M059J (cell line): ENCODE results near the gene PIBF1. TPM values are rescaled to one million over a fixed set of nuclear protein-coding genes. Genes with fewer than 3 reads are reported as not detected.
"Not testable (repeated sequence)": the region's sequence is repeated elsewhere in the genome, so short reads cannot be mapped to it uniquely, and the experiment has no call there.

ENCODE experiments used
- DNase-seq: peaks from one replicate; pipeline ENCODE4 v3.0.0-alpha.2; 2012; ENCODE audit warnings: low read depth
- total RNA-seq: library from RNA; depleted of rRNA; stranded (reverse); fragments of >200 nt; shearing (Covaris generic); gene quantifications from 2 replicates; pipeline ENCODE4 v1.2.3, GENCODE V29; 2014; rRNA removed

PIBF1 gene
- total RNA-seq: 8.9 and 11.6 TPM in 2 replicates

- DNase-seq: peak; percentile 98
These were observed at the start of gene PIBF1, which contains the start of gene DIS3 for GRCh38 chr13:72781451-72782439. Gene PIBF1 (plus strand): TSS chr13:72782133. CDS start chr13:72783470, 1,337 bp downstream. Gene DIS3 (minus strand): TSS chr13:72781900. CDS start chr13:72781832, 68 bp downstream.

GRCh38 chr13:72737033-72737432 lies 44.9 kb upstream of the PIBF1 start:
- no peak for DNase-seq

- no peak for DNase-seq
These were observed 41.9 kb upstream of the PIBF1 start for GRCh38 chr13:72740015-72740414.

- no peak for DNase-seq
These were observed 36.7 kb upstream of the PIBF1 start for GRCh38 chr13:72745260-72745659.

- no peak for DNase-seq
These were observed 30.7 kb upstream of the PIBF1 start for GRCh38 chr13:72751220-72751619.

- no peak for DNase-seq
These were observed 27.8 kb upstream of the PIBF1 start for GRCh38 chr13:72754111-72754510.

- peak; percentile 13 for DNase-seq
These were observed 24.0 kb upstream of the PIBF1 start for GRCh38 chr13:72757792-72758535.

- DNase-seq: no peak
These were observed 21.7 kb upstream of the PIBF1 start for GRCh38 chr13:72760189-72760588.

GRCh38 chr13:72763411-72763810 lies 18.5 kb upstream of the PIBF1 start:
- DNase-seq: no peak

- no peak for DNase-seq
These were observed 7.9 kb upstream of the PIBF1 start for GRCh38 chr13:72774019-72774418.

- peak; percentile 15 for DNase-seq
These were observed 784 bp downstream of the PIBF1 start for GRCh38 chr13:72782717-72783116.

- DNase-seq: not testable (repeated sequence)
These were observed 2.7 kb downstream of the PIBF1 start for GRCh38 chr13:72784679-72785078.

GRCh38 chr13:72788831-72789230 lies 6.9 kb downstream of the PIBF1 start:
- no peak for DNase-seq

GRCh38 chr13:72792640-72793039 lies 10.7 kb downstream of the PIBF1 start:
- DNase-seq: no peak

- DNase-seq: no peak
These were observed 16.9 kb downstream of the PIBF1 start for GRCh38 chr13:72798817-72799216.

- DNase-seq: no peak
These were observed 22.4 kb downstream of the PIBF1 start for GRCh38 chr13:72804301-72804700.

GRCh38 chr13:72805676-72806346 lies 23.9 kb downstream of the PIBF1 start:
- DNase-seq: no peak

GRCh38 chr13:72806514-72806913 lies 24.6 kb downstream of the PIBF1 start:
- DNase-seq: not testable (repeated sequence)

- DNase-seq: peak; percentile 24
These were observed 27.1 kb downstream of the PIBF1 start for GRCh38 chr13:72808917-72809500.

- DNase-seq: peak; percentile 26
These were observed 38.4 kb downstream of the PIBF1 start for GRCh38 chr13:72820156-72820897.

GRCh38 chr13:72820898-72821279 lies 39.0 kb downstream of the PIBF1 start:
- DNase-seq: no peak
